GM21390 (cell line): ENCODE measurements around the gene RARRES1.
A peak's percentile ranks its signal among the peaks of the same experiment; 100 is the strongest.

Experiments used
- ATAC-seq: cut with Tn5 transposase; IDR thresholded peaks from one replicate; pipeline ENCODE4 v1.9.1; 2021; ENCODE audit not compliant: unreplicated experiment

RARRES1 gene, protein sequence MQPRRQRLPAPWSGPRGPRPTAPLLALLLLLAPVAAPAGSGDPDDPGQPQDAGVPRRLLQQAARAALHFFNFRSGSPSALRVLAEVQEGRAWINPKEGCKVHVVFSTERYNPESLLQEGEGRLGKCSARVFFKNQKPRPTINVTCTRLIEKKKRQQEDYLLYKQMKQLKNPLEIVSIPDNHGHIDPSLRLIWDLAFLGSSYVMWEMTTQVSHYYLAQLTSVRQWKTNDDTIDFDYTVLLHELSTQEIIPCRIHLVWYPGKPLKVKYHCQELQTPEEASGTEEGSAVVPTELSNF

GRCh38 chr3:158731938-158732855 lies at the start of gene RARRES1:
Gene RARRES1 (minus strand): TSS chr3:158732457. CDS start chr3:158732415, 42 bp downstream.
- ATAC-seq, result peak; percentile 82

DNA sequence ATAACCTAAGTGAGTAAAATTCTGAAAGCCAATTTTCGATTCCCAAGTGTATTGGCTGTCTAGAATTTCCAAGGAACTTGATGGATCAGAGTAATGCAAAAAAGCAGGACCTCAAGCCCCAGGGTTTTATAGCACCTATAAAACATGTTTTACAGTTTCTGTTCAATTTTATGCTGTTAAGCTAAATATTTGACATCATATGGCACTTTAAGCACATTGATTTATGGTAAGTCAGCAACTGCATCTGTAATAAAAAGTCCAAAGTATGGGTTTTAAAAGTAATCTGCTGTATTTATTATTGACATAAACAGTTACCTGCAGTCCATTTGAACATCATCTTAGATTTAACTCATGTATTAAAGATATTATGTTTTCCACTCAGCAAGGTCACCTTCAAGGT lies 49.6 kb upstream of the RARRES1 start:
- no peak for ATAC-seq

DNA sequence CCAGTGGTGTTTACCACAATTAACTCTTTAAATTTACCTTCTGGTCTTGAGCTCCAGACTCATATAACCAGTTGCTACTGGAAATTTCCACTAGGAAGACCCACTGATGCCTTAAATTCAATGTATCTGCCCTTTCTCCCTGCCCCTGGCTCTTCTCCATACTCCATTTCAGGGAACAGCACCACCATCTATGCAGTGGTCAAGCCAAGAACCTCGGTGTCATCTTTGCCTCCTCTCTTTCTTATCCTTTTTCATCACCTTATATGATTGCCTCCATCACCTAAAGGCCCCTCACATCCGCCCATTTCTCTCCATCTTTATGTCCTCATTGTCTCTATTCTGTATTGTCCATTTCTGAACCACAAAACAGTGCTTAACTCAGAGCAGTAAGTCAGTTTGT lies 48.9 kb upstream of the RARRES1 start:
- ATAC-seq, result no peak

- ATAC-seq, result no peak
Measured at GRCh38 chr3:158780766-158781165, 48.5 kb upstream of the RARRES1 start.

- no peak for ATAC-seq
Measured at GRCh38 chr3:158777161-158777873, 45.1 kb upstream of the RARRES1 start.

DNA sequence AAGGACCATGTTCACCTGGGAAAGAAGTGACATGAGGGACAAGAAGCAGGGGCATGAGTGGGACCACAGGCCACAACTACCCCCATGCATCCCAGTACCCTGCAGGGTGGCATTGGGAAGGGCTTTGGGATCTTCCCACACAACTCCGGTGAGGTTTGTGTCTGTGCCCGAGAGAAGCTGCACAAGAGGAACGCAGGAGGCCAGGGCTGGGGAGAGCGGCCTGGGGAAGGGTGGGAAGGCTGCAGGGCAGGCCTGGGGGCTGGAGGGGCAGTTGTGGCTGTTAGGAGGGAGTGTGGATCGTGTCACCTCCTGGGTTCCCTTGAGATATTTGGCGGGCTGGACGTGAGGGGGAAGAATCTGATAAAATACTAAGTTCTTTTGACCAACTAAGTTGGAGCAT lies 44.3 kb upstream of the RARRES1 start:
- no peak for ATAC-seq

- ATAC-seq, result peak; percentile 53
Measured at GRCh38 chr3:158775426-158776410, 43.5 kb upstream of the RARRES1 start.

DNA sequence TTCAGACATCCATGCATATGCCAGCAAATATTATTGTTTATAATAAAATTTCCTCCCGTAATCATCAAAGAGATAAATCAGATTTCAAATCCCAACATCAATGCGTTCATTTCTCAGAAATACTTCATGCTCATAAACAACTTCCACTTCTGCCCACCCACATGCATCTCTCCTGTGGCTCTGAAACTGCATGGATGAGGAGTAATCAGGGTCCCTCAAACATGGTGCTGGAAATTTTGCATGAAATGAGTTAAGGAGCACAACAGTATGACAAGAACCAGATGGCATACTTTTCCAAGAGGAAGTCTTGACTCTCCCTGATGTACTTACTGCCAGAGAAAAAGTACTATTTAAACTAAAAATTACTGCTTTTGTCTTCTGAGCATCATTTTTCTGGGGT lies 42.7 kb upstream of the RARRES1 start:
- no peak for ATAC-seq

DNA sequence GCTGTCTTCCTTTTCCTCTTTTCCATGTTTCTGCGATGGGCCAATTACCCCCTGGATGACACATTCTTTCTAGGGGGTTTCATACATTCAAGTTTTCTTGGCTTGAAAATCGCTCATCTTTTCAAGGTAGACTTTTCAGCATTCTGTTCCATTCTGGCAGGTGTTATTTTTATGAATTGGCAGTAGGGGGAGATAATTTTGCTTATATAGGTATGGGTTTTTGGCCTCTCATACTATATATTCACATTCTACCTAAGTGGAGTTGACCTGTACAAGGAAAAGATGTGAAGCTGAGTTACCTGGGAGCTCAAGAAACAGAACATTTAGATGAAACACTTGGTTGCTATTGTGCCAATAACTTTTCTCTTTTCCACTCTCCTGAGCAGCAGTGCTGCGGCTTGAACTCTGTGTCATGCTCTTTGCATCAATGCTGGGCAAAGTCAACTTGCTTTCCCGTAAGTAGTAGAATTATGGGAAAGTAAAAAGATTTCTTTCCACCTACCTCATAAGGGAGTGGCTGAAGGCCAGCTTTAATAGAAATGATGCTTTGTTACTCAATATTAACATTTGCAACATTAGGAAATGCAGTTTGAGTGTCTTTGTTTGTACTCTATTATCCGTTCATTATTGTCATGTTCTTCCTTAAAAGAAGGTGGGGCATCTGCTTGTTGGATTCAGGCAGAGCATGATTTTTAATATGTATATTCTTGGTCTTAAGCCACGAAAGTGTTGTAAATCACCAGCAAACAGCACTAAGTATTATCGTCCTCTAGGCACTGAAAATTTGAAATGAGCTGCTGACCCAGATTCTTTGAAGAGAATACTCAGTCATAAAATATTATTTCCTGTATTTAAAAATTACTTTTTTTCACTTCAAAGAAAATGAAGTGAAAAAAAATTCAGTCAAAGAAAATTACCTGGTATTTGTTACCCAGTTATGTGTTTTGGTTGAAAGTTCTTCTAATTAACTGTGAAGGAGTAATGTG lies 41.9 kb upstream of the RARRES1 start:
- no peak for ATAC-seq

DNA sequence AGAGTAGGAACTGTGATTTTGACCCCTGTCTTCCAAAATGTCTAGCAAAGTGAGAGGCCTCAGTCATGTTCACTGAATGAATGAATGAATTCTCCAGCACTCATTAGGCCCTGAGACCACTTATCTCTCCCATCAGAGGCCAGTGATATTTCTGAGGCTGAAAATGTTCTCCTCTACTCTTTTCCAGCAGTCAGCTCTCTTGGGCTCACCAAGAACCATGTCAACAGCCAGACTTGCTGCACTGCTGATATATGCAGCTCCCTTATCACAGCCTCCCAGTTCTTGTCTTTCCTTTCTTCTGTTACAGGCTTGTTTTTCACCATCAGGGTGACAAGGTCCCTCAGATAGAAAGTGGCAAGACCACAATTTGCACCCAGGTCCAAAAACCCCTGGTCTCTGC lies 40.9 kb upstream of the RARRES1 start:
- ATAC-seq, result no peak

DNA sequence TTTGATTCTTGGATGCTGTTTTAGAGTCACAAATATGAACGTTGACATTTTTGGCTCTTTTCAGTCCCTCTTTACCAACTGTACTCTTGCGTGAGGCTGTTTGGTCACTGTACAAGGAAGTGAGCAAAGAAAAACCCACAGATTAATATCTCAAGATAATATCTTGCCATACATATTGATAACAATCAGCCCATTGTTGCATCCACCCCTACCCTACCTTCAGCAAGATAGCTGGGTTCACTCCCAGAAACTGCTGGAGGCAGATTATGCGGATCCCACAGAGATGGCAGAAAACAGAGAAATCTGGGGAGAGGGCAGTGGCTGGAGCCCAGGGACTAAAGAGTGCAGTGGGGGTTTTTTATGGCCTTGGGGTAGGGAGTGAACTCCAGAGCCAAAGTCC lies 39.7 kb upstream of the RARRES1 start:
- no peak for ATAC-seq

- ATAC-seq, result no peak
Measured at GRCh38 chr3:158771577-158771976, 39.3 kb upstream of the RARRES1 start.

- no peak for ATAC-seq
Measured at GRCh38 chr3:158770741-158771350, 38.6 kb upstream of the RARRES1 start.

- ATAC-seq, result no peak
Measured at GRCh38 chr3:158769952-158770740, 37.9 kb upstream of the RARRES1 start.

DNA sequence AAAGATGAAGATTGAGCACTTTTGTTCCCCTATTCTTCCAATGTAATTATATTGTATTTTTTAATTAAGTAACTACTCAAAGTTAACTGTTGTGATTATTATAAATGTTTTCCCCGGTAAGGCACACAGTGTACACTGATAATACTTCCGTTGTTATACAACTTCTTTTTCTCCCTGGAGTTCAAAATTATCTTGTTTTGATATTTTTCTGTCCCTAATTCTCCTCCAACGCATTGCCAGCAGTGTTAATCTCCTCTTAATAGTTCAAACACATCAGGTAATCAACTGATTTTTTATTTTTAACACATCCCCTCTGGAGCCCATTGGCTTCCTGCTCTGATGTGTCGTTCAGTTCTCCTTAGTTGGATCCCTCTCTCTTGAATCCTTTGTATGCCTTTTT lies 37.3 kb upstream of the RARRES1 start:
- ATAC-seq, result no peak

GRCh38 chr3:158768881-158769543 lies 36.8 kb upstream of the RARRES1 start:
- no peak for ATAC-seq

GRCh38 chr3:158768361-158768787 lies 36.1 kb upstream of the RARRES1 start:
- ATAC-seq, result no peak
